ENCODE results near the gene SLC39A11.

GRCh38 chr17:72812823-72813222, 279.7 kb downstream of the SLC39A11 start:
- no peak for TF ChIP-seq CTCF (IDR thresholded peaks at IDR 0.05; ENCODE audit: poor library complexity, severe bottlenecking)
- no peak for TF ChIP-seq SMC3 (conservative IDR thresholded peaks at IDR 0.05; ENCODE audit: poor library complexity)
